Mammary epithelial cell (primary cell): ENCODE measurements around the gene TFAP2E.

Experiments
- CTCF ChIP-seq, 2 donors: IDR thresholded peaks in 1 of 2; conservative IDR thresholded peaks in 1 of 2; 2 replicates each; pipeline ENCODE4 v1.5.1; 2011 to 2012; ENCODE audit warnings: inconsistent platforms in 2 of 2, low read length in 2 of 2, mild to moderate bottlenecking in 2 of 2, control low read depth in 1 of 2, low read depth in 1 of 2; ENCODE audit not compliant: insufficient read depth in 1 of 2; ENCODE audit errors: extremely low read depth in 1 of 2
- EZH2 ChIP-seq: IDR thresholded peaks from 2 replicates; pipeline ENCODE4 v1.6.1; 2012; ENCODE audit warnings: low read length, inconsistent platforms, borderline replicate concordance

GRCh38 chr1:35565742-35566133 is 7.4 kb upstream of the TFAP2E start:
- TF ChIP-seq CTCF (conservative IDR thresholded peaks at IDR 0.05 in 1 of 2, IDR thresholded peaks at IDR 0.05 in 1 of 2; ENCODE audit: extremely low read depth in 1 of 2, insufficient read depth in 1 of 2, low read depth in 1 of 2, low read length in 2 of 2) = no peak
- TF ChIP-seq EZH2 = no peak
